GM21447 (cell line): Measurements from ENCODE around the gene SLX4.

ENCODE experiments used
- ATAC-seq: cut with Tn5 transposase; IDR thresholded peaks from one replicate; pipeline ENCODE4 v1.9.1; 2021; ENCODE audit not compliant: unreplicated experiment

The SLX4 gene

GRCh38 chr16:3602320-3602653 lies 9.1 kb downstream of the SLX4 start:
- no peak for ATAC-seq

GRCh38 chr16:3601614-3602319 lies 9.6 kb downstream of the SLX4 start:
- ATAC-seq, result no peak

- no peak for ATAC-seq
These were observed 11.5 kb downstream of the SLX4 start for GRCh38 chr16:3599922-3600321.

DNA sequence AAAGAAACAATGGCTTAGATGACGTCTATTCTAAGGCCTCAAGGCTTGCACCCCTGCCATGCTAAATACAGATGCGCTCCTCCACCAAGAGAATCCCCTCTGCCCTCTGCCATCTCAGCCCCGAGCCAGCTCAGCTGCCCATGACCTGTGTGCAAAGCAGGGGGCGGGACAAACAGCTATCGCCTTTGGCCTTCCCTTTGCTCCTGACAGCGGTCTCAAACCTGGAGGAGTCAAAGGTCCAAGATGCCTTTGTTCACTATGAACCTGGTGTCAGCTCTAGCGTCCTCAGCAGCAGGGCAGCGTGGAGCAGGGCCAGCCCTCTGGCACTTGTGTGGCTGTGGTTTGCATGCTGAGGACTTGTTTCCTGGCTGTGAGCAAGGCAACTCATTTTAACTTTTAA lies 12.3 kb downstream of the SLX4 start:
- no peak for ATAC-seq

- no peak for ATAC-seq
These were observed 13.2 kb downstream of the SLX4 start for GRCh38 chr16:3598236-3598635.

- ATAC-seq, result no peak
These were observed 13.7 kb downstream of the SLX4 start for GRCh38 chr16:3597676-3598075.

GRCh38 chr16:3597226-3597625 lies 14.2 kb downstream of the SLX4 start:
- no peak for ATAC-seq

DNA sequence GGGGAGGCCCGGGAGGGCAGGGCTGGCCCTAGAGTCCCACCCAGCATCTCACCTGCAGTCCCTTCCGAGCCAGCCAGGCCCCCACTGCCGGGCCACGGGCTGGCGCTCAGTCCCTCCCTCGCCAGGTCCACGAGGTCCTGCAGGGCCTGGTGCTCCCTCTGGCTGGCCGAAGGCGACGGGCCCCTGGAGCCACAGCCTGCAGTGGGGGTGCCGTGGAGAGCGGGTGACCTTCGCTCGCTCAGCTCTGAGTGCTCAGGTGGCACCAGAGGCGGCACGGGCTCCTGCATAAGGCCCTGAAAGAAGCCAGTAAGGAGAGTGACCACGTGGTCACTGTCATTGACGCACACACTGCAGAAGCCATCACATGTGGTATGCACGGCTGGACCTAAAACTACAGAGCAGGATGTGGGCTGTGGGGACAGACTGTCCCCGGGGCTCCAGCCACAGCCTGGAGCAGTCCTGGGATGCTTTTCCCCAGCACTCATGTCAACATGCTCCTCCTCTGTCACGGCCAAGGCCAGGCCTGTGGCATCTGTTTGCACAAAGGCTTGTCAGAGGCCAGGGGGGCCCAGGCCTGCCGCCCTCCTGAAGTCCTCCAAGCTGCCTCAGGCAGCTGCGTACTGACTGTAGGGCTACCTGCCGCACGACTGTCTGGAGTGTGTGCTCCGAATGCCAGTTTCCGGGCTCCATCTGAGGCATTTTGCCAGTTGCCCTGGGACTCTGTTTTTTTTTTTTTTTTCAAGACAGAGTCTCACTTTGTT lies 15.1 kb downstream of the SLX4 start:
- no peak for ATAC-seq

DNA sequence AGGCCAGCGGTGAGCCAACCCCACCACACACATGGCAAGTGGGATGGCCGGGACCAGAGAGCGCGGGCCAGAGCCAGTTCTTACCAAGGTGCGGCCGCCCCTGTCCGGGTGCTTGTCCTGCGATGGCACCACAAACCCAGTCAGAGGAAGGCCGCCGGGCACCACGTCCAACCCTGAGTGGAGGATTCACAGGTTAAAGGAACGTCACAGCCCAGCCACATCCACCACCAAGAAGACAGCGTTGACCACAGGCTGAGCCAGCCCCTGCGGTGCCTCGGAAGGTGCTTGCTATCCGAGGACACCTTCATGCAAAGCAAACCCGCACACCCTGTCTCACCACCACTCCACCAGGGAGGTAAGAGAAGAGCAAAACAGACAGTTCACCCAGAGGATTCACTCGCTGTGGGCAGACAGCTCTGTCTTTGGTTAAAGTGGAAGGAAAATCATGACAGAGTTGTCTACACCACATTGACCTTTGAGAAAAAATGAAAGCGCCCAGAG lies 15.8 kb downstream of the SLX4 start:
- ATAC-seq, result no peak

- ATAC-seq, result no peak
These were observed 16.3 kb downstream of the SLX4 start for GRCh38 chr16:3595110-3595486.

DNA sequence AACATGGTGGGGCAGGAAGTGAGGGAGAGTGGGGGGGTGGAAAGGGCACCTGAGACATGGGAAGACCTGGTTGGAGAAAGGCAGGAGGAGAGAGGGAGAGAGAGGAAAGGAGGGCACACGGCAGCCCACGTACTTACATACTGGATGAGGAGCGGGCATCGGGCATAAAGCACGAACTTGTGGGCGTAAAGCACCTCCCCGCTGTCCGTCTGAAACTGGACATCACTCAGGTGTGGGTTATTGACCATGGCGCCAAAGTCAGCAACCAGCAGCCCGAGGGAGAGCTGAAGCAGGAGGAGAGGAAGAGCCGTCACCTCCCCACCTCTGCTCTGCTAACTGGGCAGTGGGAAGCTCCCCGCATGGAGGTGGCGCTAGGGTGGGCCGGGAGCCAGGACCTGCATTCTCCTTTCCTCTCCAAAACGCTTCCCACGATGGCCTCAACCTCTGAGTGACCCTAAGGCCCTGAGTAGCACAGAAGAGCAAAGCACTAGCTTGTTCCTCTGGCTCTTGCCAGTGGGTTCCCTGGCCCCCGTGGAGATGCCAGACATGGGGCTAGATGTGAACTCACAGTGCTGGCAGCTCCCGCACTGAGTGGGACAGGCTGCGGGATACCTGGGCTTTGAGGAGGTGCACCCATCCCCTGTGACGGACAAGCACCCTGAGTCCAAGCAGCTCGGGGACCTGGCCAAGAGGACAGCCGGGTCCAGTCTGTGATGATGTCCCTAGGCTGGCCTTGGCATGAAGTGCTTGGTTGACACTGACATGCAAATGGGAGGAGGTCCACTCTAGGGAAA lies 16.9 kb downstream of the SLX4 start:
- ATAC-seq, result no peak

GRCh38 chr16:3592559-3592958 lies 18.8 kb downstream of the SLX4 start:
- ATAC-seq, result no peak

- ATAC-seq, result no peak
These were observed 19.4 kb downstream of the SLX4 start for GRCh38 chr16:3591991-3592390.

GRCh38 chr16:3591436-3591803 lies 20.0 kb downstream of the SLX4 start:
- no peak for ATAC-seq

DNA sequence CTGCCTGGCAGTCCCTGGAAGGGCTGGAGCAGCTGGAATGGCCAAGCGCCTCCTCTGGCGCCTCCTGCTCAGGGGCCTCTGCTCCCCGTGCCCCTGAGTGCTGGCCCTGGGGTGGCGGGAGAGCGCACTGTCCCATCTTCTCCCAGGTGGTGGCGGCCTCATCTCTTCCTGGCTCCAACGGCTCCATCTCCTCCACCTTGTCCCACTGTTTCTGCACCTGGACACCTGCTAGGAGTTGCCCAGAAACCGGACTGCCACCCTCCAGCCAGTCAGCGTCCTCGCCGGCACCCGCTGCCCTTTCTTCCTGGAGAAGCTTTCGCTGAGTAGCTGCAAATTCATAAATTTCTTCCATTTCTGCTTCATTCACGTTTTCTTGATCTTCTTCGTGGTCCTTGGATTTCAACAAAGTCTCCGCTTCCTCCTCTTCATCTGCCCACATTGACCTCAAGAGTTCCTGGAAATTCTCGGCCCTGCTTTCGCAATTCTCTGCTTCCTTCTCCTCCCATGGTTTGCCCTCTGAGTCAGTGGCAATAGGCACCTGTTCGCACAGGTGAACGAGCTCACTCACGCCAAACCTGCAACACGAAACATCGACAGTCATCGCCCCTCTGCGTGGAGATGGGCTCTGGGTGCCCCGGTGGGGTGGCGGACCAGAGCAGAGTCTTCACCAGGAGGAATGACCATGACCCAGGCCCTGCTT lies 20.5 kb downstream of the SLX4 start:
- no peak for ATAC-seq

DNA sequence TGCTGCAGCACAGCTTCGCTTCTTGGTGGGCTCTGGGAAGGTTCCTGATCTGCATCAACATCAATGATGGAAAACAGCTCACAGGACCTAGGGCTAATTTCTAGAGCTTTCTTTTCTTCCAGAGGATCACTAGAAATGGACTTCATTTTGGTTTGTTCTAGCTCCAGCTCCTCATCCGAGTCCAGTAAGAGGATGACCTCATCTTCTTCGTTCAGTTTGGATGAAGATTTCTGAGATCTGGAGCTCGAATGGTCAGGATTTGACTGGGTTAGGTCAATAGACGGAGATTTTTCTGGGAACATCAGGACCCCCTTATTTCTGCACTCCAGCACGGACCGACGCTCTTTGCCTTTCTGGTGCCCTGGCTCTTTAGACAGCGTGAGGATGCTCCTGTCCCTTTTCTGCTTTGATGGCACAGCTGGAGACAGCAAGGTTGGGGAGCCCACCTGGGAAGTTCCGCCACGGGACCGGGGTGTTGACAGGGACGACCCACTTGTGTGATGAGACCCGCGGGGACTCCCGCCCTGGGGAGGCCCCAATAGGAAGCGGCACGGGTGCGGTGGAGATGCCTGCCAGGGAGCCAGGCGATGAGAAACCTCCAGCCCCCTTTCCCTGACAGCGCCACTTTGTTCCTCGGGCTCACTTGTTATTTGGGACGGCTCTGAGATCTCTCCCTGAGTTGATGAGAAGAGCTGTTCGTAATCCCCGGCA lies 21.3 kb downstream of the SLX4 start:
- ATAC-seq, result no peak

DNA sequence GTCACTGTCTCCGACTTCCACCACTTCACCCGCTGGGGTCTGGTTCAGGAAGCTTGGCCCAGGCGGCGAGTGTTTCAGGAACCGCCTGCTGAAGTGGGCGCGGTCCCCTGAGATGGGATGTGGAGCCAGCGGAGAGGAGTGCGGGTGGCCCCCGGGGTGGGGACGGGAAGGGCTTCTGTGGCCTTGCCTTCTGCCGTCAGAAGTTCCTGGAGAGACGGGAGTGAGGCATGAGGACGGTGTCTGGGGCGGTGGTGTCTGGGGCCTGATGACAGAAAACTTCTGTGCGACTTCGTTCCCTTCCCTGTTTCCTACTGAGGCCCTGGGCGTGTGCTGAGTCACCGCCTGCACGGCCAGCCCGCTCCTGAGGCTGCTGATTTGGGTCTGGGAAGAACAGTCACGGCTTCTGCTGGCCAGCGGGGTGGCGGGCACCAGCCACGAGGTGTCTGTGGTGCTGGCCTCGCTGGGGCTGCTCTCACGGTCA lies 21.9 kb downstream of the SLX4 start:
- ATAC-seq, result no peak

- no peak for ATAC-seq
These were observed 22.4 kb downstream of the SLX4 start for GRCh38 chr16:3589001-3589400.

- ATAC-seq, result no peak
These were observed 23.8 kb downstream of the SLX4 start for GRCh38 chr16:3587547-3588110.

DNA sequence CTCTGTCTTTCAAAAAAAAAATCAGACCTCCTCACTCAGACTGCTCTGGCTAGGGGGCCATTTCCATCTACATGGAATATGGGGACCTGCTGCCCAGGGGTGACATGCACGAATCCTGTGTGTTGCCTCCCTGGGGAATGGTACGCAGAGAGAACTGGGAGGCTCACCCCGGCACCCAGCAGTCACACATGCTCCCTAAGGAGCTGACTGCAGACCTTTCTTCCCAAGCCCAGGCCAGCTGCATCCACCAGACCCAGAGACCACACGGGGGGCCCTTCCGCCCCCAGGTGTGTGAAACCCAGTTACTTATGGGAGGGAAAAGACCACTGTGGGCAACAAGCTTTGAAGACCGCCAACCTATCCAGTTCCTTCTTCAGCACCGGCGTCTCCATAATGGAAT lies 27.0 kb downstream of the SLX4 start:
- ATAC-seq, result no peak
